ENCODE measurements around the gene BPNT1.
"Not testable (repeated sequence)": the region's sequence is repeated elsewhere in the genome, so short reads cannot be mapped to it uniquely, and the experiment has no call there.

GRCh38 chr1:220037810-220038209 lies 51.8 kb downstream of the BPNT1 start:
- not testable (repeated sequence) for TF ChIP-seq CTCF (IDR thresholded peaks at IDR 0.05; ENCODE audit: low read depth, low read length, missing input control); GABPA (IDR thresholded peaks at IDR 0.05 in 1 of 2, conservative IDR thresholded peaks at IDR 0.05 in 1 of 2)
